ENCODE data around the gene OR7G3. TPM values are rescaled to one million over a fixed set of nuclear protein-coding genes. Genes with fewer than 3 reads are reported as not detected.

Gene OR7G3
- total and polyA plus RNA-seq, 4 donors = not detected

DNA sequence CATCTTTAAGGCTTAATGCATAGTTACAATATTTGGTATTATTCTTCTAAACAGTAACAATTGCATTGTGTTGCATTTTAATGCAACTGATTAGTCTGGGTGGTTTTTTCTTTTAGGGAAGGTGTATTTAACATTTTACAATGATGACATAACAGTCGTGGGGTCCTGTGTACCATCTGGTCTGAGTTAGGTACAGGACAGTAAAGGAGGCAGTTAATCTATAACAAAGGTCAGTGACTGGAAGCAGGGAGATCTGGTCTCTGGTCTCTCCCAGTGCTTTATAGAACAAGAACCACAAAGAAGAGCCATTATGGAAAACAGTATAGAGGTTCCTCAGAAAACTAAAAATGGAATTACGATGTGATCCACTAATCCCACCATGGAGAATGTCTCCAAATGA, 16.8 kb downstream of the OR7G3 start:
- Histone ChIP-seq H3K27me3 (ENCODE audit: control insufficient read depth in 4 of 4, insufficient read depth in 4 of 4, low read length in 3 of 4) (no peaks in the 10 kb centered on the region), H3K9me3 (ENCODE audit: control insufficient read depth in 4 of 4, low read length in 3 of 4) (peaks cover 0 to under 1% (median 0%) of the 10 kb centered on the region in 4 donors), H3K27ac (ENCODE audit: low read depth in 1 of 2, low read length in 2 of 2) (no peak overlapping the region), H3K4me3 (ENCODE audit: low read depth in 1 of 3, low read length in 3 of 3) (no peak overlapping the region), H3K9ac (ENCODE audit: low read depth in 1 of 2, low read length in 2 of 2) (no peak overlapping the region), H3K36me3 (ENCODE audit: control insufficient read depth in 4 of 4, insufficient read depth in 3 of 4, low read depth in 1 of 4, low read length in 3 of 4) (no peaks in the 10 kb centered on the region), H3K4me1 (ENCODE audit: control insufficient read depth in 4 of 4, insufficient read depth in 4 of 4, low read length in 3 of 4) (no peaks in the 10 kb centered on the region)
- TF ChIP-seq, protein P1, sequence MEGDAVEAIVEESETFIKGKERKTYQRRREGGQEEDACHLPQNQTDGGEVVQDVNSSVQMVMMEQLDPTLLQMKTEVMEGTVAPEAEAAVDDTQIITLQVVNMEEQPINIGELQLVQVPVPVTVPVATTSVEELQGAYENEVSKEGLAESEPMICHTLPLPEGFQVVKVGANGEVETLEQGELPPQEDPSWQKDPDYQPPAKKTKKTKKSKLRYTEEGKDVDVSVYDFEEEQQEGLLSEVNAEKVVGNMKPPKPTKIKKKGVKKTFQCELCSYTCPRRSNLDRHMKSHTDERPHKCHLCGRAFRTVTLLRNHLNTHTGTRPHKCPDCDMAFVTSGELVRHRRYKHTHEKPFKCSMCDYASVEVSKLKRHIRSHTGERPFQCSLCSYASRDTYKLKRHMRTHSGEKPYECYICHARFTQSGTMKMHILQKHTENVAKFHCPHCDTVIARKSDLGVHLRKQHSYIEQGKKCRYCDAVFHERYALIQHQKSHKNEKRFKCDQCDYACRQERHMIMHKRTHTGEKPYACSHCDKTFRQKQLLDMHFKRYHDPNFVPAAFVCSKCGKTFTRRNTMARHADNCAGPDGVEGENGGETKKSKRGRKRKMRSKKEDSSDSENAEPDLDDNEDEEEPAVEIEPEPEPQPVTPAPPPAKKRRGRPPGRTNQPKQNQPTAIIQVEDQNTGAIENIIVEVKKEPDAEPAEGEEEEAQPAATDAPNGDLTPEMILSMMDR (IDR thresholded peaks at IDR 0.05; ENCODE audit: low read depth, low read length, missing input control) = no peak
- TF ChIP-seq GABPA (IDR thresholded peaks at IDR 0.05 in 1 of 2, conservative IDR thresholded peaks at IDR 0.05 in 1 of 2) = no peak
- TF ChIP-seq, protein P2, sequence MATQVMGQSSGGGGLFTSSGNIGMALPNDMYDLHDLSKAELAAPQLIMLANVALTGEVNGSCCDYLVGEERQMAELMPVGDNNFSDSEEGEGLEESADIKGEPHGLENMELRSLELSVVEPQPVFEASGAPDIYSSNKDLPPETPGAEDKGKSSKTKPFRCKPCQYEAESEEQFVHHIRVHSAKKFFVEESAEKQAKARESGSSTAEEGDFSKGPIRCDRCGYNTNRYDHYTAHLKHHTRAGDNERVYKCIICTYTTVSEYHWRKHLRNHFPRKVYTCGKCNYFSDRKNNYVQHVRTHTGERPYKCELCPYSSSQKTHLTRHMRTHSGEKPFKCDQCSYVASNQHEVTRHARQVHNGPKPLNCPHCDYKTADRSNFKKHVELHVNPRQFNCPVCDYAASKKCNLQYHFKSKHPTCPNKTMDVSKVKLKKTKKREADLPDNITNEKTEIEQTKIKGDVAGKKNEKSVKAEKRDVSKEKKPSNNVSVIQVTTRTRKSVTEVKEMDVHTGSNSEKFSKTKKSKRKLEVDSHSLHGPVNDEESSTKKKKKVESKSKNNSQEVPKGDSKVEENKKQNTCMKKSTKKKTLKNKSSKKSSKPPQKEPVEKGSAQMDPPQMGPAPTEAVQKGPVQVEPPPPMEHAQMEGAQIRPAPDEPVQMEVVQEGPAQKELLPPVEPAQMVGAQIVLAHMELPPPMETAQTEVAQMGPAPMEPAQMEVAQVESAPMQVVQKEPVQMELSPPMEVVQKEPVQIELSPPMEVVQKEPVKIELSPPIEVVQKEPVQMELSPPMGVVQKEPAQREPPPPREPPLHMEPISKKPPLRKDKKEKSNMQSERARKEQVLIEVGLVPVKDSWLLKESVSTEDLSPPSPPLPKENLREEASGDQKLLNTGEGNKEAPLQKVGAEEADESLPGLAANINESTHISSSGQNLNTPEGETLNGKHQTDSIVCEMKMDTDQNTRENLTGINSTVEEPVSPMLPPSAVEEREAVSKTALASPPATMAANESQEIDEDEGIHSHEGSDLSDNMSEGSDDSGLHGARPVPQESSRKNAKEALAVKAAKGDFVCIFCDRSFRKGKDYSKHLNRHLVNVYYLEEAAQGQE (IDR thresholded peaks at IDR 0.05) = no peak
- TF ChIP-seq FOXA2 (IDR thresholded peaks at IDR 0.05) = no peak
- no peak for TF ChIP-seq EGR1 (IDR thresholded peaks at IDR 0.05; ENCODE audit: low read depth in 2 of 2)
- TF ChIP-seq, protein P3, sequence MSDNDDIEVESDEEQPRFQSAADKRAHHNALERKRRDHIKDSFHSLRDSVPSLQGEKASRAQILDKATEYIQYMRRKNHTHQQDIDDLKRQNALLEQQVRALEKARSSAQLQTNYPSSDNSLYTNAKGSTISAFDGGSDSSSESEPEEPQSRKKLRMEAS (IDR thresholded peaks at IDR 0.05) = no peak
- TF ChIP-seq, protein P4, sequence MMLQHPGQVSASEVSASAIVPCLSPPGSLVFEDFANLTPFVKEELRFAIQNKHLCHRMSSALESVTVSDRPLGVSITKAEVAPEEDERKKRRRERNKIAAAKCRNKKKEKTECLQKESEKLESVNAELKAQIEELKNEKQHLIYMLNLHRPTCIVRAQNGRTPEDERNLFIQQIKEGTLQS (IDR thresholded peaks at IDR 0.05) = no peak
- WGBS = 38% methylated on average over 2 of the region's 2 CpGs
- no peak for DNase-seq (ENCODE audit: low spot score)

DNA sequence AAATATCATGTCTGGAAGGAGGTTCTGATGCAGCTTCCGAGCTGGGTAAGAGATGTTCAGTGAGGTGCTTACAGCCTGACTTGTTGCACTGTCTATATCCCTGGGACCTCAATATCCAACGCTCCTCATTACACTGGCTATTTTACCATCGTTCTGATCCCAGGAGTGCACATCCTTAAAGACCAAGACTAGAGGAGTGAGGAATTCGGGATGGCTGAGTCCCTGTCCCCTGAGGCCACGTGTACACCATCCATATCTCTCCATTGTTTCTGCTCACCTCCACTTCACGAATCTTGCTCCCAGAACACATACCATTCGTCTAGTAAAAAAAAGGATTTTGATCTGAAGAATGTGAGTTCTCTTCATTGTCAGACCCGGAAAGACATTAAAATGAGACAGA, 19.4 kb downstream of the OR7G3 start, which contains the start of gene OR7G2:
Gene OR7G2 (minus strand): TSS at position 101 of the 400 bp plus-strand sequence. CDS start 4,232 bp downstream, outside the sequence.
- Histone ChIP-seq H3K4me3 (ENCODE audit: low read depth in 1 of 3, low read length in 3 of 3) (no peak within 1 kb of the TSS), H3K9me3 (ENCODE audit: control insufficient read depth in 4 of 4, low read length in 3 of 4) (peaks cover 0 to 2% (median 0%) of the 10 kb centered on the region in 4 donors), H3K9ac (ENCODE audit: low read depth in 1 of 2, low read length in 2 of 2) (no peak within 1 kb of the TSS), H3K36me3 (ENCODE audit: control insufficient read depth in 4 of 4, insufficient read depth in 3 of 4, low read depth in 1 of 4, low read length in 3 of 4) (no peaks in the 10 kb centered on the region), H3K4me1 (ENCODE audit: control insufficient read depth in 4 of 4, insufficient read depth in 4 of 4, low read length in 3 of 4) (no peaks in the 10 kb centered on the region), H3K27ac (ENCODE audit: low read depth in 1 of 2, low read length in 2 of 2) (no peak within 1 kb of the TSS), H3K27me3 (ENCODE audit: control insufficient read depth in 4 of 4, insufficient read depth in 4 of 4, low read length in 3 of 4) (peaks cover 0 to 3% (median 0%) of the 10 kb centered on the region in 4 donors)
- WGBS = 57% methylated on average over 8 of the region's 8 CpGs
- TF ChIP-seq NR2F2 (IDR thresholded peaks at IDR 0.05) (no peak), FOXA2 (IDR thresholded peaks at IDR 0.05) (no peak), HNF4G (IDR thresholded peaks at IDR 0.05) (no peak), YY1 (IDR thresholded peaks at IDR 0.05) (no peak), RAD21 (IDR thresholded peaks at IDR 0.05) (no peak), GABPA (IDR thresholded peaks at IDR 0.05 in 1 of 2, conservative IDR thresholded peaks at IDR 0.05 in 1 of 2) (no peak), TAF1 (conservative IDR thresholded peaks at IDR 0.05) (no peak), FOXA1 (IDR thresholded peaks at IDR 0.05) (no peak), JUND (IDR thresholded peaks at IDR 0.05) (no peak), HNF4A (conservative IDR thresholded peaks at IDR 0.05) (no peak), SP1 (IDR thresholded peaks at IDR 0.05) (no peak), RXRA (IDR thresholded peaks at IDR 0.05) (no peak), EGR1 (IDR thresholded peaks at IDR 0.05; ENCODE audit: low read depth in 2 of 2) (no peak)
- TF ChIP-seq, protein P3 (IDR thresholded peaks at IDR 0.05) = no peak
- TF ChIP-seq, protein P1 (IDR thresholded peaks at IDR 0.05; ENCODE audit: low read depth, low read length, missing input control) = no peak
- TF ChIP-seq, protein P2 (IDR thresholded peaks at IDR 0.05) = no peak
- no peak for DNase-seq (ENCODE audit: low spot score)

Measured in liver (tissue), 9 donors.